ENCODE results near the gene DSCAM.

Gene DSCAM

DNA sequence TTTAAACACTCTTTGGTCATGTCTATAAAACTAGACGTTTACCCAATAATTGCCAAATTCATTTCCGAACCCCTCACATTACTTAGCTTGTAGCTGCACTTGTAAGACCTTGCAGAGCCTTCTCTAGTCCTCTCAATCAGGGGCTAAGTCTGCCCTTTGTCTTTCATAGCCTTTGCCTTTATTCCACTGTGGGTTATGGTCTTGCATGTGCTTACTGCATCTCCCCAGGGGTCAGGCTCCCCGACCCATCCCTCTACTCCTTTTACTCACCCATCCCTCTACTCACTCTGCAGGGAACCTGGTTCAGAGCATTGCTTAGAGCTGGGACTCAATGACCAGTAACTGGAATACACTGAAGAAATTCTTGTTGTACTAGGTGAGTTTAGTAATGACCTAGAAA is 744.3 kb downstream of the DSCAM start:
- TF ChIP-seq, protein P1, sequence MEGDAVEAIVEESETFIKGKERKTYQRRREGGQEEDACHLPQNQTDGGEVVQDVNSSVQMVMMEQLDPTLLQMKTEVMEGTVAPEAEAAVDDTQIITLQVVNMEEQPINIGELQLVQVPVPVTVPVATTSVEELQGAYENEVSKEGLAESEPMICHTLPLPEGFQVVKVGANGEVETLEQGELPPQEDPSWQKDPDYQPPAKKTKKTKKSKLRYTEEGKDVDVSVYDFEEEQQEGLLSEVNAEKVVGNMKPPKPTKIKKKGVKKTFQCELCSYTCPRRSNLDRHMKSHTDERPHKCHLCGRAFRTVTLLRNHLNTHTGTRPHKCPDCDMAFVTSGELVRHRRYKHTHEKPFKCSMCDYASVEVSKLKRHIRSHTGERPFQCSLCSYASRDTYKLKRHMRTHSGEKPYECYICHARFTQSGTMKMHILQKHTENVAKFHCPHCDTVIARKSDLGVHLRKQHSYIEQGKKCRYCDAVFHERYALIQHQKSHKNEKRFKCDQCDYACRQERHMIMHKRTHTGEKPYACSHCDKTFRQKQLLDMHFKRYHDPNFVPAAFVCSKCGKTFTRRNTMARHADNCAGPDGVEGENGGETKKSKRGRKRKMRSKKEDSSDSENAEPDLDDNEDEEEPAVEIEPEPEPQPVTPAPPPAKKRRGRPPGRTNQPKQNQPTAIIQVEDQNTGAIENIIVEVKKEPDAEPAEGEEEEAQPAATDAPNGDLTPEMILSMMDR (conservative IDR thresholded peaks at IDR 0.05), result no peak
- H3K27ac ChIP-seq, result no peak overlapping the region

DNA sequence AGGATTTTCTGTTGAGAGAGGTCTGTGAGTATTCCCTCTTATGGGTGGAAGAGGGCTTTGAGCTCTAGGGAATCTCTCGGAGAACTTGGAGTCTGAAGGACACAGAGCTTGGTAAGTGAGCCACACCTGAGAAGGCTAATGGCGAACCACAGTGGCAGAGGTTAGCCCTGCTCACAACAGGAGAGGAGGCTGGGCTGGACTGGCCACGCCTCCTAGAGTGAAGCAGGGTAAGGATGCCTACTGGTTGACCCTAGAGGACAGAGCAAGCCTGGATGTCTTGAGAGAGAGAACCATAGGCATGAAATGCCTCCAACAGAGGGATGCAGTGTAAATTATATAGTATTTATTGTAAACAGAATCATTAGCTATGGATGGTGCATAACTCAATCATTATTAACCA is 747.1 kb downstream of the DSCAM start:
- TF ChIP-seq, protein P1 (conservative IDR thresholded peaks at IDR 0.05), result no peak
- no peak overlapping the region for H3K27ac ChIP-seq

DNA sequence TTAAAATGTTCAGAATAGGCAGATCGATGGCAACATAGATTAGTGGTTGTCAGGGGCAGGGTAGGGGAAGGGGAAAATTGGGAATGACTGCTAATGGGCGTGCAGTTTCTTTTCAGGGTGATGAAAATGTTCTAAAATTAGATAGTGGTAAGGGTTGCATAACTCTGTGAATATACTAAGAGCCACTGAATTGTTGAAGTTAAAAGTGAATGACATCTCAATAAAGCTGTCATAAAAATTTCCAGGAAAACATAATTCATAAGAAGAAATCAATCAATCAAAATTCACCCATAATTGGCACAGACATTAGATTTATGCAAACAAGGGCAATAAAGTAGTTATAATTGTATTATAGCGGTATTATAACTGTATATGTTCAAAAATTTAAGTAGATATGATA is 751.5 kb downstream of the DSCAM start:
- TF ChIP-seq, protein P1 (conservative IDR thresholded peaks at IDR 0.05), result no peak

DNA sequence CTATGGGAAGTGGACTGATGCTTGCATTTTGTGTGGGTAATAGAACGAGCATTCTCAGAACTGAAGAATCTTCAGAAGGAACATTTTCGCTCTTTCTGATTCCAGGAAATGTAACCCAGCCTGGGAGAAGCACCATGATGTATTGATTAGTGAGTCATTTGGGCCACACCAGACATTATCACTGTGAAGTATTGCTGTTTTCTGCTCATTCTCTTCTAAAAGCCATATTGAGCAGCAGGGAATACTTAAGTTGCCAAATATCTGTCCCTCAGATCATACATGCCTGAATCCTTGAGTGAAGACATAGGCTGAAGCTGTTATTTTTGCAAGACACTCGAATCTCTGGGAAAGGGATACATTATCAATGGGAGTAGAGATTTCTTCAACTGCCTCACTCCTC is 766.6 kb downstream of the DSCAM start:
- H3K27ac ChIP-seq, result no peak overlapping the region
- TF ChIP-seq, protein P1 (conservative IDR thresholded peaks at IDR 0.05), result no peak

More for the DNA sequence above, 751.5 kb downstream of the DSCAM start:
- H3K27ac ChIP-seq, result no peak overlapping the region

DNA sequence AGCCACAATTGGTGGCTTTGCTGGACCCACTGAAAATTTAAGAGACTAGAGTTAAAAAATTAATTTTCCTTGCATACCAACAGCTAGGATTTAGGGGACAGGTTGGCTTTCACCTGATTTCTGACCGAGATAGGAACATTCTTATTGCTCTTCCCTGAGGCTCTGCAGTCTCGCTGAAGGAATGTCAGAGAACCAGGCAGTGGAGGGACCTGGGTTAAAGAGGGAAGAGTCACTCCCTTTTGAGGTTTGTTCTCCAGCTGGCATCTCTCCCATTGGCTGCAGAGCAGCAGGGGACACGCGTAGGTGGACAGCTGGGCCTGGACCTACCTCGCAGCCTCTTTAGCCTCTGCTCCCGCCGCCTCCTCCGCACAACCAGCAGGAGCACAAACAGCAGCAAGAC is 772.2 kb downstream of the DSCAM start:
- TF ChIP-seq, protein P1 (conservative IDR thresholded peaks at IDR 0.05), result no peak
- H3K27ac ChIP-seq, result no peak overlapping the region

DNA sequence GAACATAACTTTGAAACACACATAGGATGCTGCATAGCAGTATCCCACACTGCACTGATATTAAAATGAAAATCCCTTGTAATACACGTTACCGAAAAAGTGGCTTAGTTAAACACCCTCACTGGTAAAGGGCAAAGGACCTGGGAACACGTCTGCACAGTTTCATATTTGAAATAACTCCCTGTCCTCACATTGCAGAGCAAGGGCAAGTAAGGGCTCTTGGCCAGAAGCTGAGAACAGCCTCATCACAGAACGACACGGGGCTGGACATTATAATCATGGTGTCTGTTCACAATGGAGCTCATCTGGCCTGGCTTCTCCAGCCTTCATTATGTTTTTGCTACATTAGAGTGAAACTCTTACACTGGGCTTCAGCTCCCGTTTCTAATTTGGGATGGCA is 772.8 kb downstream of the DSCAM start:
- H3K27ac ChIP-seq, result no peak overlapping the region
- TF ChIP-seq, protein P1 (conservative IDR thresholded peaks at IDR 0.05), result no peak

GRCh38 chr21:40073642-40074041 is 773.3 kb downstream of the DSCAM start:
- no peak overlapping the region for H3K27ac ChIP-seq
- TF ChIP-seq, protein P1 (conservative IDR thresholded peaks at IDR 0.05), result no peak

DNA sequence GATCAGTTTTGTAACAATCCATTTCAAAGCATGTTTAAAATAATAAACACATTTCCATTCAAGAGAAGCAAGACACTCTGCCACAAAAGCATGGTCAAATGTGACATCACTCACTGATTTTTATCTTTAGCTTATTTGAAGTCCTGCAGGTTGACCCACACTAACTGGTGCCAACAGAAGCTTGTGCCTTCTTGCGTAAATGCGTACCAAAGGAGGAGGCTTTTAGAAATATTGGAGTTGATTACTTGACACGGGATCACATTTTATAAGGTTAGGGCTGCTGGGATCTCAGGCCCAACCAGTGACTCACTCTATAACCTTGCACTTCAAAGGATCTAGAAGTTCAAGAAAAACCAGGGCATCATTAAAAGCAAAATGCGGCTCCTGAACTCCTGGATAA is 776.1 kb downstream of the DSCAM start:
- TF ChIP-seq, protein P1 (conservative IDR thresholded peaks at IDR 0.05), result no peak
- peak overlapping the region; percentile 10 for H3K27ac ChIP-seq

All from VCaP (cell line).